Activated T-cell treated with anti-CD3 and anti-CD28 coated beads, Interleukin-2, amount 50 U/mL, for 4 hours (primary cell): ENCODE results near the gene HELZ2. TPM values are rescaled to one million over a fixed set of nuclear protein-coding genes. Genes with fewer than 3 reads are reported as not detected.

ENCODE experiments used
- ATAC-seq, 2 donors: fragments of 200-7000 bp; cut with Tn5 transposase; one replicate each; pipeline ENCODE4 v1.10.0; 2021
- DNase-seq: peaks from one replicate; pipeline ENCODE4 v3.0.0-alpha.2; 2020
- H3K27me3 Mint-ChIP-seq: one replicate; pipeline ENCODE4 v1.8.0; 2021; ENCODE audit warnings: low read depth, mixed read lengths
- H3K36me3 Mint-ChIP-seq: one replicate; pipeline ENCODE4 v1.8.0; 2022; ENCODE audit warnings: mixed read lengths; ENCODE audit not compliant: insufficient read depth
- H3K4me1 Mint-ChIP-seq: one replicate; pipeline ENCODE4 v1.8.0; 2021; ENCODE audit warnings: low read depth, mixed read lengths
- H3K4me3 Mint-ChIP-seq: one replicate; pipeline ENCODE4 v1.8.0; 2021; ENCODE audit warnings: mild to moderate bottlenecking, moderate library complexity, mixed read lengths
- H3K9me3 Mint-ChIP-seq: one replicate; pipeline ENCODE4 v1.8.0; 2021; ENCODE audit warnings: mixed read lengths
- total RNA-seq, 3 donors: library from RNA; stranded (reverse); gene quantifications; one replicate each; pipeline ENCODE4 v1.2.1, GENCODE V29; 2021

HELZ2 gene
- total RNA-seq, 3 donors from 2014 or later: 7.4 to 11.9 (median 7.8) TPM

GRCh38 chr20:63556873-63557478 lies 17.1 kb downstream of the HELZ2 start:
- Mint-ChIP-seq H3K27me3 (no peaks in the 10 kb centered on the region), H3K4me1 (peaks cover 13% of the 10 kb centered on the region), H3K36me3 (peaks cover 7% of the 10 kb centered on the region), H3K4me3 (no peak overlapping the region), H3K9me3 (no peaks in the 10 kb centered on the region)
- no peak for DNase-seq
- ATAC-seq: no peak

GRCh38 chr20:63555661-63556381 lies 18.2 kb downstream of the HELZ2 start:
- no peak overlapping the region for H3K4me3 Mint-ChIP-seq

GRCh38 chr20:63554361-63555278 lies 19.4 kb downstream of the HELZ2 start:
- Mint-ChIP-seq H3K4me3 (peak overlapping the region; percentile 68), H3K9me3 (no peaks in the 10 kb centered on the region), H3K36me3 (peaks cover 3% of the 10 kb centered on the region), H3K4me1 (peaks cover 12% of the 10 kb centered on the region), H3K27me3 (peaks cover under 1% of the 10 kb centered on the region)
- no peak for DNase-seq
- ATAC-seq: no peak

More at GRCh38 chr20:63555661-63556381, 18.2 kb downstream of the HELZ2 start:
- H3K4me1 Mint-ChIP-seq: peaks cover 13% of the 10 kb centered on the region
- ATAC-seq (no peak), DNase-seq (no peak)
- H3K36me3 Mint-ChIP-seq: peaks cover 7% of the 10 kb centered on the region
- H3K27me3 Mint-ChIP-seq: no peaks in the 10 kb centered on the region
- no peaks in the 10 kb centered on the region for H3K9me3 Mint-ChIP-seq

- H3K9me3 Mint-ChIP-seq: no peaks in the 10 kb centered on the region
- DNase-seq (peak; percentile 55), ATAC-seq (peak; percentile 35 to 39)
- peaks cover 5% of the 10 kb centered on the region for H3K27me3 Mint-ChIP-seq
- H3K36me3 Mint-ChIP-seq: peaks cover 3% of the 10 kb centered on the region
- peak within 1 kb of the TSS; percentile 68 for H3K4me3 Mint-ChIP-seq
- peaks cover 12% of the 10 kb centered on the region for H3K4me1 Mint-ChIP-seq
Measured at GRCh38 chr20:63553933-63554290, 20.1 kb downstream of the HELZ2 start, which contains the start of gene FNDC11. Gene FNDC11 (plus strand): TSS chr20:63554159. CDS start chr20:63555664, 1,505 bp downstream.

- Mint-ChIP-seq H3K4me3 (peak overlapping the region; percentile 59), H3K4me1 (peaks cover 12% of the 10 kb centered on the region), H3K9me3 (no peaks in the 10 kb centered on the region), H3K36me3 (no peaks in the 10 kb centered on the region), H3K27me3 (peaks cover 5% of the 10 kb centered on the region)
- ATAC-seq (peak; percentile 83), DNase-seq (peak; percentile 89)
Measured at GRCh38 chr20:63553251-63553932, 20.6 kb downstream of the HELZ2 start.

GRCh38 chr20:63552481-63553249 lies 21.4 kb downstream of the HELZ2 start:
- DNase-seq (peak; percentile 41), ATAC-seq (peak in 1 of 2 donors; percentile 15)
- H3K9me3 Mint-ChIP-seq: no peaks in the 10 kb centered on the region
- H3K4me1 Mint-ChIP-seq: peaks cover 12% of the 10 kb centered on the region
- H3K36me3 Mint-ChIP-seq: no peaks in the 10 kb centered on the region
- H3K4me3 Mint-ChIP-seq: peak overlapping the region; percentile 59
- peaks cover 5% of the 10 kb centered on the region for H3K27me3 Mint-ChIP-seq

- Mint-ChIP-seq H3K36me3 (no peaks in the 10 kb centered on the region), H3K4me3 (no peak overlapping the region), H3K9me3 (no peaks in the 10 kb centered on the region), H3K4me1 (peaks cover 12% of the 10 kb centered on the region), H3K27me3 (peaks cover 9% of the 10 kb centered on the region)
- DNase-seq (no peak), ATAC-seq (no peak)
Measured at GRCh38 chr20:63551068-63551467, 23.0 kb downstream of the HELZ2 start.

- ATAC-seq (no peak), DNase-seq (no peak)
- peaks cover 15% of the 10 kb centered on the region for H3K4me1 Mint-ChIP-seq
- no peaks in the 10 kb centered on the region for H3K9me3 Mint-ChIP-seq
- no peaks in the 10 kb centered on the region for H3K36me3 Mint-ChIP-seq
- no peak overlapping the region for H3K4me3 Mint-ChIP-seq
- peaks cover 12% of the 10 kb centered on the region for H3K27me3 Mint-ChIP-seq
Measured at GRCh38 chr20:63549679-63550282, 24.3 kb downstream of the HELZ2 start.

GRCh38 chr20:63549019-63549418 lies 25.0 kb downstream of the HELZ2 start:
- Mint-ChIP-seq H3K27me3 (peaks cover 12% of the 10 kb centered on the region), H3K9me3 (no peaks in the 10 kb centered on the region), H3K4me3 (no peak overlapping the region), H3K36me3 (no peaks in the 10 kb centered on the region), H3K4me1 (peaks cover 15% of the 10 kb centered on the region)
- no peak for ATAC-seq
- no peak for DNase-seq

GRCh38 chr20:63548542-63548941 lies 25.5 kb downstream of the HELZ2 start:
- Mint-ChIP-seq H3K27me3 (peaks cover 12% of the 10 kb centered on the region), H3K4me3 (no peak overlapping the region), H3K36me3 (no peaks in the 10 kb centered on the region), H3K9me3 (no peaks in the 10 kb centered on the region), H3K4me1 (peaks cover 16% of the 10 kb centered on the region)
- no peak for ATAC-seq
- DNase-seq: no peak

- H3K9me3 Mint-ChIP-seq: no peaks in the 10 kb centered on the region
- ATAC-seq: peak in 1 of 2 donors; percentile 15
- peaks cover 12% of the 10 kb centered on the region for H3K27me3 Mint-ChIP-seq
- no peak for DNase-seq
- peaks cover 14% of the 10 kb centered on the region for H3K4me1 Mint-ChIP-seq
- no peak within 1 kb of the TSS for H3K4me3 Mint-ChIP-seq
- no peaks in the 10 kb centered on the region for H3K36me3 Mint-ChIP-seq
Measured at GRCh38 chr20:63547725-63548480, 26.1 kb downstream of the HELZ2 start, which contains the start of gene SRMS. Gene SRMS (minus strand): TSS chr20:63547749. CDS start chr20:63547463, 286 bp downstream.

- ATAC-seq: no peak
- no peak overlapping the region for H3K4me3 Mint-ChIP-seq
Measured at GRCh38 chr20:63546956-63547724, 26.9 kb downstream of the HELZ2 start.

More at GRCh38 chr20:63546956-63547724, 26.9 kb downstream of the HELZ2 start:
- Mint-ChIP-seq H3K9me3 (no peaks in the 10 kb centered on the region), H3K27me3 (peaks cover 12% of the 10 kb centered on the region), H3K36me3 (no peaks in the 10 kb centered on the region), H3K4me1 (peaks cover 6% of the 10 kb centered on the region)
- no peak for DNase-seq
